Naive thymus-derived CD4-positive, alpha-beta T cell (primary cell): ENCODE results near the gene MCM9. TPM values are rescaled to one million over a fixed set of nuclear protein-coding genes. Genes with fewer than 3 reads are reported as not detected.

Source experiments
- ATAC-seq: fragments of 150-1000 bp; cut with Tn5 transposase; 2 replicates; pipeline ENCODE4 v1.10.0; 2021; ENCODE audit warnings: mild to moderate bottlenecking, moderate library complexity
- CTCF ChIA-PET: fragments of 350-600 bp; sonication (Branson Sonifier 250); formaldehyde crosslinking; loops from one replicate; lab custom pipeline; 2021; ENCODE audit warnings: antibody characterized with exemption; lab: Charles Lee
- POLR2A ChIA-PET: fragments of 350-600 bp; sonication (Branson Sonifier 250); formaldehyde crosslinking; loops from one replicate; lab custom pipeline; 2021; ENCODE audit warnings: antibody characterized with exemption, inconsistent platforms; lab: Charles Lee
- DNase-seq, 9 donors: peaks; one replicate each; pipeline versions ENCODE4 v3.0.0 to v3.0.0-alpha.2; 2020 to 2022; ENCODE audit warnings: mixed read lengths in 1 of 9
- H3K27ac ChIP-seq: one replicate; pipeline ENCODE4 v1.7.0; 2013; ENCODE audit warnings: mild to moderate bottlenecking, low read depth, low read length, moderate library complexity
- H3K27me3 ChIP-seq, 2 donors: one replicate each; pipeline ENCODE4 v1.7.0; 2013; ENCODE audit warnings: low read length in 2 of 2, mild to moderate bottlenecking in 2 of 2, moderate library complexity in 2 of 2; ENCODE audit not compliant: control insufficient read depth in 2 of 2, insufficient read depth in 2 of 2
- H3K36me3 ChIP-seq, 3 experiments: 1 replicate in 2 of 3; 2 replicates in 1 of 3; pipeline ENCODE4 v1.7.0; 2013; ENCODE audit warnings: low read length in 3 of 3, mild to moderate bottlenecking in 3 of 3, moderate library complexity in 1 of 3; ENCODE audit not compliant: insufficient read depth in 3 of 3, control insufficient read depth in 2 of 3
- H3K4me1 ChIP-seq, 2 donors: one replicate each; pipeline ENCODE4 v1.7.0; 2013; ENCODE audit warnings: low read length in 2 of 2, mild to moderate bottlenecking in 2 of 2, moderate library complexity in 1 of 2; ENCODE audit not compliant: control insufficient read depth in 2 of 2, insufficient read depth in 2 of 2
- H3K4me3 ChIP-seq: 2 replicates; pipeline ENCODE4 v1.7.0; 2013; ENCODE audit warnings: mild to moderate bottlenecking, low read length
- H3K9me3 ChIP-seq, 3 experiments: 1 replicate in 2 of 3; 2 replicates in 1 of 3; pipeline ENCODE4 v1.7.0; 2013; ENCODE audit warnings: low read length in 3 of 3; ENCODE audit not compliant: control insufficient read depth in 2 of 3
- H3K27ac Mint-ChIP-seq, 9 donors: one replicate each; pipeline ENCODE4 v1.8.0; 2020 to 2022; ENCODE audit warnings: mixed read lengths in 9 of 9, mild to moderate bottlenecking in 8 of 9, moderate library complexity in 5 of 9, inconsistent platforms in 2 of 9
- H3K27me3 Mint-ChIP-seq, 5 donors: one replicate each; pipeline ENCODE4 v1.8.0; 2021 to 2022; ENCODE audit warnings: mixed read lengths in 5 of 5, mild to moderate bottlenecking in 1 of 5
- H3K36me3 Mint-ChIP-seq, 5 donors: one replicate each; pipeline ENCODE4 v1.8.0; 2020 to 2022; ENCODE audit warnings: mixed read lengths in 5 of 5, mild to moderate bottlenecking in 3 of 5, inconsistent platforms in 1 of 5
- H3K4me1 Mint-ChIP-seq, 7 donors: one replicate each; pipeline ENCODE4 v1.8.0; 2020 to 2022; ENCODE audit warnings: mixed read lengths in 7 of 7, mild to moderate bottlenecking in 3 of 7, inconsistent platforms in 1 of 7
- H3K4me3 Mint-ChIP-seq, 10 donors: one replicate each; pipeline ENCODE4 v1.8.0; 2020 to 2022; ENCODE audit warnings: mild to moderate bottlenecking in 10 of 10, mixed read lengths in 10 of 10, moderate library complexity in 6 of 10, inconsistent platforms in 2 of 10
- H3K9me3 Mint-ChIP-seq, 11 donors: one replicate each; pipeline ENCODE4 v1.8.0; 2020 to 2022; ENCODE audit warnings: mixed read lengths in 11 of 11, mild to moderate bottlenecking in 4 of 11, inconsistent platforms in 1 of 11, moderate library complexity in 1 of 11
- intact Hi-C, 2 donors: fragments of 100-400 bp; cut with micrococcal nuclease; formaldehyde crosslinking; loops; one replicate each; pipeline ENCODE4 v1.15.1; 2023
- polyA plus RNA-seq, 2 donors: library from polyadenylated mRNA; unstranded; fragments of 300-500 nt; fragmentation: Illumina TruSeq; gene quantifications; one replicate each; pipeline ENCODE4 v1.2.3, GENCODE V29; 2021
- total RNA-seq, 6 experiments: library from RNA in 5 of 6; stranded (reverse) in 5 of 6; gene quantifications; 1 replicate in 5 of 6; 2 replicates in 1 of 6; pipeline ENCODE4 v1.2.3 and lab custom pipeline; 2021 to 2026

MCM9 gene
- total and polyA plus RNA-seq, 7 experiments from 2014 or later = 12.1 to 33.7 (median 30.6) TPM

- DNase-seq (no peak), ATAC-seq (no peak)
- H3K9me3 Mint-ChIP-seq = peaks cover 0 to 2% (median 0%) of the 10 kb centered on the region in 11 donors
- H3K36me3 ChIP-seq = peaks cover 7 to 37% (median 22%) of the 10 kb centered on the region in 3 experiments
- peaks cover 41 to 93% (median 82%) of the 10 kb centered on the region in 7 donors for H3K4me1 Mint-ChIP-seq
- peaks cover 33 to 37% of the 10 kb centered on the region in 2 donors for H3K4me1 ChIP-seq
- H3K27me3 Mint-ChIP-seq = no peaks in the 10 kb centered on the region
- POLR2A ChIA-PET = interaction anchor here (0.6 to 1.2 kb wide), 5 partner anchors 9 to 246 kb away, joined by 3 to 4 read pairs (median 3); no protein-coding TSS in a partner anchor
- H3K36me3 Mint-ChIP-seq = peaks cover 3 to 64% (median 45%) of the 10 kb centered on the region in 5 donors
- no peak overlapping the region for H3K4me3 ChIP-seq
- H3K27ac Mint-ChIP-seq = peak overlapping the region in 8 of 9 donors; percentile 6 to 81 (median 60)
- H3K27ac ChIP-seq = no peak overlapping the region
- no peaks in the 10 kb centered on the region for H3K27me3 ChIP-seq
- H3K9me3 ChIP-seq = no peaks in the 10 kb centered on the region
- intact Hi-C loops = no loop called here
- CTCF ChIA-PET = no interaction called here
- H3K4me3 Mint-ChIP-seq = peak overlapping the region in 1 of 10 donors; percentile 63
Observed at GRCh38 chr6:118903691-118904090, 31.3 kb downstream of the MCM9 start.

GRCh38 chr6:118903138-118903537, 31.8 kb downstream of the MCM9 start:
- Histone ChIP-seq H3K27me3 (no peaks in the 10 kb centered on the region), H3K36me3 (peaks cover 7 to 31% (median 16%) of the 10 kb centered on the region in 3 experiments), H3K27ac (peak overlapping the region; percentile 23), H3K9me3 (no peaks in the 10 kb centered on the region), H3K4me3 (no peak overlapping the region), H3K4me1 (peaks cover 33 to 37% of the 10 kb centered on the region in 2 donors)
- no peaks in the 10 kb centered on the region for H3K27me3 Mint-ChIP-seq
- H3K36me3 Mint-ChIP-seq = peaks cover 3 to 65% (median 47%) of the 10 kb centered on the region in 5 donors
- H3K4me1 Mint-ChIP-seq = peaks cover 43 to 96% (median 86%) of the 10 kb centered on the region in 7 donors
- CTCF ChIA-PET = no interaction called here
- peaks cover 0 to 2% (median 0%) of the 10 kb centered on the region in 11 donors for H3K9me3 Mint-ChIP-seq
- ATAC-seq (no peak), DNase-seq (no peak)
- POLR2A ChIA-PET = interaction anchor here (0.6 kb wide), 1 partner anchor 12 kb away, joined by 3 read pairs; no protein-coding TSS in a partner anchor
- H3K4me3 Mint-ChIP-seq = peak overlapping the region in 4 of 10 donors; percentile 13 to 63 (median 21)
- intact Hi-C loops = no loop called here
- peak overlapping the region in 8 of 9 donors; percentile 1 to 81 (median 72) for H3K27ac Mint-ChIP-seq

- Mint-ChIP-seq H3K4me3 (peak overlapping the region in 5 of 10 donors; percentile 13 to 63 (median 24)), H3K27me3 (no peaks in the 10 kb centered on the region), H3K36me3 (peaks cover 3 to 65% (median 45%) of the 10 kb centered on the region in 5 donors), H3K27ac (peak overlapping the region; percentile 1 to 81 (median 52)), H3K9me3 (peaks cover 0 to 2% (median 0%) of the 10 kb centered on the region in 11 donors), H3K4me1 (peaks cover 43 to 96% (median 90%) of the 10 kb centered on the region in 7 donors)
- Histone ChIP-seq H3K36me3 (peaks cover 7 to 27% (median 12%) of the 10 kb centered on the region in 3 experiments), H3K4me1 (peaks cover 33 to 39% of the 10 kb centered on the region in 2 donors), H3K4me3 (no peak overlapping the region), H3K27me3 (no peaks in the 10 kb centered on the region), H3K9me3 (no peaks in the 10 kb centered on the region), H3K27ac (peak overlapping the region; percentile 23)
- intact Hi-C loops = loop anchor here in 1 of 2 donors (1.0 kb wide), 1 partner anchor 8 kb away; the partner anchor contains the start of gene ASF1A
- ATAC-seq = no peak
- DNase-seq = no peak
- ChIA-PET CTCF (no interaction called here), POLR2A (interaction anchor here (0.6 to 0.7 kb wide), 2 partner anchors 20 to 141 kb away, joined by 3 to 7 read pairs; no protein-coding TSS in a partner anchor)
Observed at GRCh38 chr6:118902726-118903125, 32.2 kb downstream of the MCM9 start.

GRCh38 chr6:118899948-118900347, 35.0 kb downstream of the MCM9 start:
- peaks cover 4 to 12% (median 7%) of the 10 kb centered on the region in 3 experiments for H3K36me3 ChIP-seq
- intact Hi-C loops = loop anchor here in 1 of 2 donors (2.0 to 10.0 kb wide), 3 partner anchors 17 to 565 kb away; no protein-coding TSS in a partner anchor
- H3K9me3 ChIP-seq = no peaks in the 10 kb centered on the region
- Mint-ChIP-seq H3K4me1 (peaks cover 46 to 90% (median 85%) of the 10 kb centered on the region in 7 donors), H3K27ac (peak overlapping the region; percentile 3 to 80 (median 48)), H3K9me3 (peaks cover 0 to 2% (median 0%) of the 10 kb centered on the region in 11 donors), H3K27me3 (no peaks in the 10 kb centered on the region), H3K36me3 (peaks cover 3 to 45% (median 30%) of the 10 kb centered on the region in 5 donors), H3K4me3 (peak overlapping the region; percentile 5 to 69 (median 54))
- POLR2A ChIA-PET = interaction anchor here (1.2 kb wide), 1 partner anchor 9 kb away, joined by 3 read pairs; no protein-coding TSS in a partner anchor
- no peak overlapping the region for H3K27ac ChIP-seq
- CTCF ChIA-PET = interaction anchor here (1.1 kb wide), 2 partner anchors 191 to 334 kb away, joined by 3 to 5 read pairs; no protein-coding TSS in a partner anchor
- H3K4me1 ChIP-seq = peaks cover 48 to 53% of the 10 kb centered on the region in 2 donors
- DNase-seq (peak in 1 of 9 donors; percentile 10), ATAC-seq (peak; percentile 45)
- no peak overlapping the region for H3K4me3 ChIP-seq
- H3K27me3 ChIP-seq = no peaks in the 10 kb centered on the region

GRCh38 chr6:118897386-118897785, 37.6 kb downstream of the MCM9 start:
- Mint-ChIP-seq H3K9me3 (peaks cover 0 to 2% (median 0%) of the 10 kb centered on the region in 11 donors), H3K4me1 (peaks cover 40 to 76% (median 69%) of the 10 kb centered on the region in 7 donors), H3K27ac (peak overlapping the region in 1 of 9 donors; percentile 10), H3K36me3 (peaks cover 0 to 24% (median 19%) of the 10 kb centered on the region in 5 donors), H3K4me3 (peak overlapping the region in 8 of 10 donors; percentile 36 to 62 (median 56)), H3K27me3 (peaks cover 0 to 2% (median 0%) of the 10 kb centered on the region in 5 donors)
- Histone ChIP-seq H3K27me3 (no peaks in the 10 kb centered on the region), H3K4me1 (peaks cover 51 to 52% of the 10 kb centered on the region in 2 donors), H3K27ac (no peak overlapping the region), H3K9me3 (no peaks in the 10 kb centered on the region), H3K4me3 (no peak overlapping the region), H3K36me3 (peaks cover 4 to 10% (median 7%) of the 10 kb centered on the region in 3 experiments)
- ChIA-PET CTCF (interaction anchor here (0.6 to 1.8 kb wide), 6 partner anchors 88 to 332 kb away, joined by 3 to 6 read pairs (median 3); no protein-coding TSS in a partner anchor), POLR2A (interaction anchor here (1.1 to 7.9 kb wide), 4 partner anchors 10 to 338 kb away, joined by 3 to 55 read pairs (median 4); partner anchors contain the start of gene MCM9)
- no peak for DNase-seq
- no peak for ATAC-seq
- intact Hi-C loops = loop anchor here in 1 of 2 donors (10.0 kb wide), 2 partner anchors 417 to 567 kb away; no protein-coding TSS in a partner anchor
